GM23338 (cell line): ENCODE measurements around the gene NDUFB2. TPM values are rescaled to one million over a fixed set of nuclear protein-coding genes. Genes with fewer than 3 reads are reported as not detected.
"Not testable (repeated sequence)": the region's sequence is repeated elsewhere in the genome, so short reads cannot be mapped to it uniquely, and the experiment has no call there.

Experiments used
- ATAC-seq: fragments of 200-7000 bp; cut with Tn5 transposase; 3 replicates; pipeline ENCODE4 v1.9.1; 2020
- DNase-seq: peaks from one replicate; pipeline ENCODE4 v3.0.0-alpha.2; 2015; ENCODE audit warnings: low spot score
- H2AFZ ChIP-seq: fragments of 200-600 bp; sonication (generic); 2 replicates; pipeline ENCODE4 v1.8.0; 2016; ENCODE audit warnings: antibody characterized with exemption, mild to moderate bottlenecking, moderate library complexity
- H3F3A ChIP-seq: fragments of 200-600 bp; sonication (generic); replicated peaks from 2 replicates; pipeline ENCODE4 v1.8.0; 2017; ENCODE audit warnings: antibody characterized with exemption, mixed run types, low read depth
- H3K27ac ChIP-seq: fragments of 200-600 bp; sonication (generic); 2 replicates; pipeline ENCODE4 v1.6.1; 2016; ENCODE audit warnings: low read depth
- H3K27me3 ChIP-seq: fragments of 200-600 bp; sonication (generic); 2 replicates; pipeline ENCODE4 v1.8.0; 2016; ENCODE audit warnings: mild to moderate bottlenecking, mixed run types, moderate library complexity; ENCODE audit not compliant: insufficient read depth
- H3K36me3 ChIP-seq: fragments of 200-600 bp; sonication (generic); 2 replicates; pipeline ENCODE4 v1.8.0; 2016; ENCODE audit warnings: mild to moderate bottlenecking; ENCODE audit not compliant: insufficient read depth
- H3K4me1 ChIP-seq: fragments of 200-600 bp; sonication (generic); 2 replicates; pipeline ENCODE4 v1.8.0; 2016; ENCODE audit warnings: mild to moderate bottlenecking, moderate library complexity; ENCODE audit not compliant: insufficient read depth
- H3K4me2 ChIP-seq: fragments of 200-600 bp; sonication (generic); 2 replicates; pipeline ENCODE4 v1.7.1; 2017; ENCODE audit warnings: mixed run types
- H3K4me3 ChIP-seq: fragments of 200-600 bp; sonication (generic); 2 replicates; pipeline ENCODE4 v1.6.1; 2016; ENCODE audit warnings: mixed run types
- H3K79me2 ChIP-seq: fragments of 200-600 bp; sonication (generic); replicated peaks from 2 replicates; pipeline ENCODE4 v1.8.0; 2017; ENCODE audit warnings: mild to moderate bottlenecking; ENCODE audit not compliant: insufficient read depth
- H3K9me2 ChIP-seq: fragments of 200-600 bp; sonication (generic); 2 replicates; pipeline ENCODE4 v1.8.0; 2017; ENCODE audit not compliant: insufficient read depth
- H4K20me1 ChIP-seq: fragments of 200-600 bp; sonication (generic); replicated peaks from 2 replicates; pipeline ENCODE4 v1.8.0; 2017; ENCODE audit warnings: mild to moderate bottlenecking; ENCODE audit not compliant: insufficient read depth
- H3K27ac Mint-ChIP-seq: 2 replicates; pipeline ENCODE4 v1.8.0; 2020; ENCODE audit warnings: inconsistent platforms, mild to moderate bottlenecking, moderate library complexity, mixed read lengths
- H3K27me3 Mint-ChIP-seq: 3 replicates; pipeline ENCODE4 v1.8.0; 2022; ENCODE audit warnings: low read depth, mild to moderate bottlenecking, moderate library complexity, mixed read lengths, inconsistent platforms; ENCODE audit not compliant: insufficient read depth, poor library complexity
- H3K36me3 Mint-ChIP-seq: 3 replicates; pipeline ENCODE4 v1.8.0; 2021; ENCODE audit warnings: low read depth, mild to moderate bottlenecking, inconsistent platforms, moderate library complexity, mixed read lengths
- H3K4me1 Mint-ChIP-seq: 3 replicates; pipeline ENCODE4 v1.8.0; 2020; ENCODE audit warnings: mild to moderate bottlenecking, inconsistent platforms, mixed read lengths
- H3K4me3 Mint-ChIP-seq: 3 replicates; pipeline ENCODE4 v1.8.0; 2021; ENCODE audit warnings: moderate library complexity, mild to moderate bottlenecking, inconsistent platforms, mixed read lengths
- H3K9me3 Mint-ChIP-seq: 3 replicates; pipeline ENCODE4 v1.8.0; 2020; ENCODE audit warnings: moderate library complexity, mild to moderate bottlenecking, inconsistent platforms, mixed read lengths
- CREB1 ChIP-seq: fragments of 250-450 bp; sonication (Bioruptor Pico); IDR thresholded peaks from 2 replicates; pipeline ENCODE4 v1.5.0; 2020; ENCODE audit warnings: low read depth, mild to moderate bottlenecking, moderate library complexity
- CTCF ChIP-seq, 2 experiments: fragments of 200-600 bp in 1 of 2; sonication (generic) in 1 of 2; conservative IDR thresholded peaks; 2 replicates each; pipeline versions ENCODE4 v1.5.1 to v1.6.1; 2016 to 2017; ENCODE audit warnings: antibody characterized with exemption in 2 of 2, low read depth in 2 of 2, mild to moderate bottlenecking in 2 of 2, moderate library complexity in 1 of 2
- EZH2 ChIP-seq: fragments of 200-600 bp; sonication (generic); IDR thresholded peaks from one replicate; pipeline ENCODE4 v1.8.0; 2017; ENCODE audit warnings: antibody characterized with exemption, mild to moderate bottlenecking, low read depth; ENCODE audit not compliant: unreplicated experiment
- JUNB ChIP-seq: IDR thresholded peaks from one replicate; pipeline ENCODE4 v1.6.1; 2016; ENCODE audit warnings: antibody characterized with exemption; ENCODE audit not compliant: unreplicated experiment
- NANOG ChIP-seq: IDR thresholded peaks from 2 replicates; pipeline ENCODE4 v1.6.1; 2016; ENCODE audit warnings: antibody characterized with exemption, borderline replicate concordance
- POLR2AphosphoS5 ChIP-seq: IDR thresholded peaks from 2 replicates; pipeline ENCODE4 v1.6.1; 2016; ENCODE audit warnings: antibody characterized with exemption, low read depth
- STAT1 ChIP-seq: IDR thresholded peaks from one replicate; pipeline ENCODE4 v1.6.1; 2016; ENCODE audit warnings: antibody characterized with exemption; ENCODE audit not compliant: unreplicated experiment
- ZNF114 ChIP-seq: fragments of 250-450 bp; sonication (Bioruptor Pico); IDR thresholded peaks from 2 replicates; pipeline ENCODE4 v1.5.0; 2020; ENCODE audit warnings: mild to moderate bottlenecking, moderate library complexity
- ZNF331 ChIP-seq: fragments of 250-450 bp; sonication (Bioruptor Pico); IDR thresholded peaks from 2 replicates; pipeline ENCODE4 v1.5.0; 2020; ENCODE audit warnings: low read depth, mild to moderate bottlenecking, moderate library complexity
- polyA plus RNA-seq: library from polyadenylated mRNA; unstranded; fragments of >200 nt; fragmentation: Nextera tagmentation; extraction: Ambion mirVana; gene quantifications from 2 replicates; pipeline ENCODE4 v1.2.1, GENCODE V29; 2016
- total RNA-seq: library from RNA; depleted of rRNA; stranded (reverse); fragments of >200 nt; shearing (Covaris generic); gene quantifications from 2 replicates; pipeline ENCODE4 v1.2.3, GENCODE V29; 2014
- TF ChIP-seq, protein P1 (sequence below): IDR thresholded peaks from one replicate; pipeline ENCODE4 v1.6.1; 2018; ENCODE audit warnings: antibody characterized with exemption; ENCODE audit not compliant: unreplicated experiment

NDUFB2 gene
- total and polyA plus RNA-seq, 2 experiments from 2014 or later: 306 to 382 TPM

DNA sequence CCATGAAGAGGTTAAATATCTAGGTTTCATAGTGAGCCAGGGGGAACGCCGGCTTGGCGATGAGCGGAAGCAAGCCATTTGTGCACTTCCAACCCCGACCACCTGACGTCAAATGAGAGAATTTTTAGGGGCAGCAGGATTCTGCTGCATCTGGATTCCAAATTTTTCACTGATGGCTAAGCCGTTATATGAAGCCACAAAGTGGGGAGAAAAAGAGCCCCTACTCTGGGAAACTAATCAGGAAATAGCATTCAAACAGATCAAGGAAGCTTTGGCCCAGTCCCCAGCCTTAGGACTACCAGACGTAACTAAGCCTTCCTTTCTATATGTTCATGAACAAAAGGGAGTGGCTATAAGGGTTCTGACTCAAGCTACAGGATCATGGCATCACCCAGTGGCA lies 36.7 kb upstream of the NDUFB2 start:
- Histone ChIP-seq H3K9me2 (no peaks in the 10 kb centered on the region), H3K79me2 (no peaks in the 10 kb centered on the region), H3K4me2 (no peak overlapping the region), H3K27me3 (no peaks in the 10 kb centered on the region), H3K27ac (no peak overlapping the region), H4K20me1 (no peaks in the 10 kb centered on the region), H3F3A (no peaks in the 10 kb centered on the region), H3K4me1 (no peaks in the 10 kb centered on the region), H3K36me3 (no peaks in the 10 kb centered on the region), H2AFZ (0 out of 2 replicates have a peak overlapping the region, but pooled peaks have one; percentile 28), H3K4me3 (no peak overlapping the region)
- peaks cover 7% of the 10 kb centered on the region; the same call in 2 of the 3 replicates for H3K4me1 Mint-ChIP-seq
- H3K27me3 Mint-ChIP-seq: peaks cover 1% of the 10 kb centered on the region
- no peak for ATAC-seq
- H3K27ac Mint-ChIP-seq: no peak overlapping the region
- H3K4me3 Mint-ChIP-seq: no peak overlapping the region
- no peak for DNase-seq
- peaks cover 3% of the 10 kb centered on the region; the same call in 1 of the 3 replicates for H3K9me3 Mint-ChIP-seq
- H3K36me3 Mint-ChIP-seq: no peaks in the 10 kb centered on the region
- TF ChIP-seq STAT1 (no peak), CREB1 (no peak)

DNA sequence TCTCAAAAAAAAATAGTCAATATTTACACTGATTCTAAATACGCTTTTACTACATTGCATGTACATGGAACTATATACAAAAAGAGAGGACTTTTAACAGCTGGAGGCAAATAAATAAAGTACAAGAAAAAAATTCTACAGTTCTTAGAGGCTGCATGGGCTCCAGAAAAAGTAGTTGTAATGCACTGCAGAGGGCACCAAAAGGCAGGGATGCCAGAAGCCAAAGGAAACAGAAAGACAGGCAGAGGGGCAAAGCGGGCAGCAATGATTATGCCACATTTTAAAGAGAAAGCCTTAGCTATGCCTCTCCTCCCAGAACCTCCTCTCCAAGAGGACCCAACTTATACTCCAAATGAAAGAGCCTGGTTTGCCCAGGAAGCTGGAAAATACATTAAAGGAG lies 35.4 kb upstream of the NDUFB2 start:
- no peak overlapping the region for H3K4me3 ChIP-seq
- H3K9me2 ChIP-seq: no peaks in the 10 kb centered on the region
- no peaks in the 10 kb centered on the region for H3K36me3 ChIP-seq
- H3K4me2 ChIP-seq: no peak overlapping the region
- DNase-seq: no peak
- no peaks in the 10 kb centered on the region for H3K79me2 ChIP-seq
- peaks cover 6% of the 10 kb centered on the region; the same call in 2 of the 3 replicates for H3K4me1 Mint-ChIP-seq
- no peak overlapping the region for H3K27ac ChIP-seq
- peaks cover 3% of the 10 kb centered on the region; the same call in 1 of the 3 replicates for H3K9me3 Mint-ChIP-seq
- no peak overlapping the region for H3K27ac Mint-ChIP-seq
- H2AFZ ChIP-seq: no peak overlapping the region
- H3F3A ChIP-seq: no peaks in the 10 kb centered on the region
- TF ChIP-seq CTCF (conservative IDR thresholded peaks at IDR 0.05; ENCODE audit: low read depth in 2 of 2): peak in 1 of 2 experiments; percentile 40; a peak in 2 of 4 replicates
- TF ChIP-seq CREB1: no peak
- ATAC-seq: no peak
- H3K27me3 Mint-ChIP-seq: peaks cover 1% of the 10 kb centered on the region
- no peak overlapping the region for H3K4me3 Mint-ChIP-seq
- no peaks in the 10 kb centered on the region for H3K36me3 Mint-ChIP-seq
- no peaks in the 10 kb centered on the region for H3K4me1 ChIP-seq
- H4K20me1 ChIP-seq: no peaks in the 10 kb centered on the region
- no peaks in the 10 kb centered on the region for H3K27me3 ChIP-seq

- DNase-seq, H3K4me1 Mint-ChIP-seq, H3K27me3 ChIP-seq, H2AFZ ChIP-seq, H3K4me1 ChIP-seq, H3K4me2 ChIP-seq, H3K27ac ChIP-seq, H3K79me2 ChIP-seq, H3K36me3 Mint-ChIP-seq, H3K4me3 Mint-ChIP-seq, H3K9me2 ChIP-seq, H3K9me3 Mint-ChIP-seq, H3F3A ChIP-seq, H3K4me3 ChIP-seq, H3K27ac Mint-ChIP-seq, H3K27me3 Mint-ChIP-seq, H4K20me1 ChIP-seq, ATAC-seq, H3K36me3 ChIP-seq: not testable (repeated sequence)
Observed at GRCh38 chr7:140662938-140663337, 33.6 kb upstream of the NDUFB2 start.

GRCh38 chr7:140667476-140667875 lies 29.0 kb upstream of the NDUFB2 start:
- Histone ChIP-seq H3K27ac (no peak overlapping the region), H2AFZ (peak overlapping the region; percentile 66; the same call in 1 of the 2 replicates), H3K4me1 (peaks cover 16% of the 10 kb centered on the region; the same call in 1 of the 2 replicates), H4K20me1 (no peaks in the 10 kb centered on the region), H3K4me3 (no peak overlapping the region), H3K79me2 (no peaks in the 10 kb centered on the region), H3K9me2 (no peaks in the 10 kb centered on the region), H3K36me3 (no peaks in the 10 kb centered on the region), H3K4me2 (no peak overlapping the region), H3F3A (0 out of 2 replicates have a peak, but pooled peaks cover 3% of the 10 kb centered on the region), H3K27me3 (no peaks in the 10 kb centered on the region)
- ATAC-seq: no peak
- Mint-ChIP-seq H3K4me1 (peaks cover 12% of the 10 kb centered on the region), H3K27me3 (peaks cover 12% of the 10 kb centered on the region), H3K36me3 (no peaks in the 10 kb centered on the region; the same call in 2 of the 3 replicates), H3K9me3 (no peaks in the 10 kb centered on the region; the same call in 2 of the 3 replicates), H3K27ac (no peak overlapping the region), H3K4me3 (no peak overlapping the region)
- DNase-seq: no peak
- TF ChIP-seq, protein P1, sequence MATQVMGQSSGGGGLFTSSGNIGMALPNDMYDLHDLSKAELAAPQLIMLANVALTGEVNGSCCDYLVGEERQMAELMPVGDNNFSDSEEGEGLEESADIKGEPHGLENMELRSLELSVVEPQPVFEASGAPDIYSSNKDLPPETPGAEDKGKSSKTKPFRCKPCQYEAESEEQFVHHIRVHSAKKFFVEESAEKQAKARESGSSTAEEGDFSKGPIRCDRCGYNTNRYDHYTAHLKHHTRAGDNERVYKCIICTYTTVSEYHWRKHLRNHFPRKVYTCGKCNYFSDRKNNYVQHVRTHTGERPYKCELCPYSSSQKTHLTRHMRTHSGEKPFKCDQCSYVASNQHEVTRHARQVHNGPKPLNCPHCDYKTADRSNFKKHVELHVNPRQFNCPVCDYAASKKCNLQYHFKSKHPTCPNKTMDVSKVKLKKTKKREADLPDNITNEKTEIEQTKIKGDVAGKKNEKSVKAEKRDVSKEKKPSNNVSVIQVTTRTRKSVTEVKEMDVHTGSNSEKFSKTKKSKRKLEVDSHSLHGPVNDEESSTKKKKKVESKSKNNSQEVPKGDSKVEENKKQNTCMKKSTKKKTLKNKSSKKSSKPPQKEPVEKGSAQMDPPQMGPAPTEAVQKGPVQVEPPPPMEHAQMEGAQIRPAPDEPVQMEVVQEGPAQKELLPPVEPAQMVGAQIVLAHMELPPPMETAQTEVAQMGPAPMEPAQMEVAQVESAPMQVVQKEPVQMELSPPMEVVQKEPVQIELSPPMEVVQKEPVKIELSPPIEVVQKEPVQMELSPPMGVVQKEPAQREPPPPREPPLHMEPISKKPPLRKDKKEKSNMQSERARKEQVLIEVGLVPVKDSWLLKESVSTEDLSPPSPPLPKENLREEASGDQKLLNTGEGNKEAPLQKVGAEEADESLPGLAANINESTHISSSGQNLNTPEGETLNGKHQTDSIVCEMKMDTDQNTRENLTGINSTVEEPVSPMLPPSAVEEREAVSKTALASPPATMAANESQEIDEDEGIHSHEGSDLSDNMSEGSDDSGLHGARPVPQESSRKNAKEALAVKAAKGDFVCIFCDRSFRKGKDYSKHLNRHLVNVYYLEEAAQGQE: no peak
- TF ChIP-seq NANOG: no peak
- no peak for TF ChIP-seq EZH2
- no peak for TF ChIP-seq ZNF114 (CRISPR knock-in tag)
- no peak for TF ChIP-seq ZNF331
- TF ChIP-seq STAT1: no peak
- no peak for TF ChIP-seq CREB1
- TF ChIP-seq JUNB: no peak
- no peak for TF ChIP-seq POLR2AphosphoS5
